CD4-positive, alpha-beta memory T cell (primary cell): ENCODE data around the gene RTBDN. TPM values are rescaled to one million over a fixed set of nuclear protein-coding genes. Genes with fewer than 3 reads are reported as not detected.
A peak's percentile ranks its signal among the peaks of the same experiment; 100 is the strongest.

Experiments
- CTCF ChIA-PET: fragments of 350-600 bp; sonication (Branson Sonifier 250); formaldehyde crosslinking; loops from one replicate; lab custom pipeline; 2021; ENCODE audit warnings: inconsistent platforms; ENCODE audit not compliant: partially characterized antibody; lab: Charles Lee
- POLR2A ChIA-PET: fragments of 350-600 bp; sonication (Branson Sonifier 250); formaldehyde crosslinking; loops from one replicate; lab custom pipeline; 2021; ENCODE audit not compliant: partially characterized antibody; lab: Charles Lee
- DNase-seq, 5 donors: peaks; one replicate each; pipeline versions ENCODE4 v3.0.0 to v3.0.0-alpha.2; 2020 to 2022; ENCODE audit warnings: mixed read lengths in 1 of 5
- H3K27ac ChIP-seq: one replicate; pipeline ENCODE4 v1.7.0; 2013; ENCODE audit warnings: low read depth, low read length
- H3K27me3 ChIP-seq: 2 replicates; pipeline ENCODE4 v1.7.0; 2013; ENCODE audit warnings: mild to moderate bottlenecking, low read length, moderate library complexity; ENCODE audit not compliant: insufficient read depth
- H3K36me3 ChIP-seq: 2 replicates; pipeline ENCODE4 v1.7.0; 2013; ENCODE audit warnings: mild to moderate bottlenecking, low read length, moderate library complexity; ENCODE audit not compliant: insufficient read depth
- H3K4me1 ChIP-seq: 2 replicates; pipeline ENCODE4 v1.7.0; 2013; ENCODE audit warnings: mild to moderate bottlenecking, low read length, moderate library complexity; ENCODE audit not compliant: insufficient read depth
- H3K4me3 ChIP-seq, 2 donors: one replicate each; pipeline ENCODE4 v1.7.0; 2013; ENCODE audit warnings: low read length in 2 of 2, mild to moderate bottlenecking in 1 of 2
- H3K9me3 ChIP-seq, 2 donors: one replicate each; pipeline ENCODE4 v1.7.0; 2013; ENCODE audit warnings: low read length in 2 of 2, control low read depth in 1 of 2; ENCODE audit not compliant: control insufficient read depth in 1 of 2
- H3K27ac Mint-ChIP-seq, 7 donors: one replicate each; pipeline ENCODE4 v1.8.0; 2020 to 2021; ENCODE audit warnings: mixed read lengths in 7 of 7, mild to moderate bottlenecking in 6 of 7, inconsistent platforms in 3 of 7, moderate library complexity in 3 of 7
- H3K27me3 Mint-ChIP-seq, 2 donors: one replicate each; pipeline ENCODE4 v1.8.0; 2020 to 2021; ENCODE audit warnings: mixed read lengths in 2 of 2
- H3K36me3 Mint-ChIP-seq, 2 donors: one replicate each; pipeline ENCODE4 v1.8.0; 2020 to 2021; ENCODE audit warnings: mixed read lengths in 2 of 2, inconsistent platforms in 1 of 2, mild to moderate bottlenecking in 1 of 2
- H3K4me1 Mint-ChIP-seq, 4 donors: one replicate each; pipeline ENCODE4 v1.8.0; 2020 to 2021; ENCODE audit warnings: mixed read lengths in 4 of 4, mild to moderate bottlenecking in 1 of 4
- H3K4me3 Mint-ChIP-seq, 8 donors: one replicate each; pipeline ENCODE4 v1.8.0; 2020 to 2021; ENCODE audit warnings: mixed read lengths in 8 of 8, mild to moderate bottlenecking in 7 of 8, moderate library complexity in 6 of 8, inconsistent platforms in 3 of 8
- H3K9me3 Mint-ChIP-seq, 8 donors: one replicate each; pipeline ENCODE4 v1.8.0; 2020 to 2021; ENCODE audit warnings: mixed read lengths in 8 of 8, mild to moderate bottlenecking in 5 of 8, inconsistent platforms in 3 of 8, moderate library complexity in 1 of 8
- intact Hi-C: fragments of 100-400 bp; cut with micrococcal nuclease; formaldehyde crosslinking; loops from one replicate; pipeline ENCODE4 v1.15.1; 2023
- polyA plus RNA-seq, 2 donors: library from polyadenylated mRNA; unstranded; fragments of 300-500 nt; fragmentation: Illumina TruSeq; gene quantifications; one replicate each; pipeline ENCODE4 v1.2.3, GENCODE V29; 2021
- total RNA-seq, 2 experiments: library from RNA; stranded (reverse); gene quantifications; one replicate each; pipeline ENCODE4 v1.2.3, GENCODE V29; 2021

The RTBDN gene
- total and polyA plus RNA-seq, 4 experiments from 2014 or later = not detected

- H3K27me3 Mint-ChIP-seq = peaks cover 0 to 1% of the 10 kb centered on the region in 2 donors
- H3K9me3 Mint-ChIP-seq = peaks cover 0 to 4% (median 0%) of the 10 kb centered on the region in 8 donors
- H3K4me3 ChIP-seq = no peak overlapping the region
- no peaks in the 10 kb centered on the region for H3K4me1 ChIP-seq
- ChIA-PET POLR2A (interaction anchor here (1.5 to 1.7 kb wide), 3 partner anchors 11 to 83 kb away, joined by 3 to 5 read pairs (median 4); no protein-coding TSS in a partner anchor), CTCF (interaction anchor here (0.9 to 3.0 kb wide), 7 partner anchors 9 to 111 kb away, joined by 4 to 16 read pairs (median 8); partner anchors contain the start of gene DNASE2)
- H3K27ac Mint-ChIP-seq = peak overlapping the region in 6 of 7 donors; percentile 5 to 89 (median 64)
- no peak overlapping the region for H3K27ac ChIP-seq
- peaks cover 21 to 29% of the 10 kb centered on the region in 2 donors for H3K36me3 Mint-ChIP-seq
- peak overlapping the region; percentile 34 to 76 (median 48) for H3K4me3 Mint-ChIP-seq
- H3K9me3 ChIP-seq = no peaks in the 10 kb centered on the region
- DNase-seq = peak; percentile 44 to 87 (median 58)
- peaks cover 2 to 14% (median 5%) of the 10 kb centered on the region in 4 donors for H3K4me1 Mint-ChIP-seq
- H3K36me3 ChIP-seq = peaks cover 11% of the 10 kb centered on the region
- no peaks in the 10 kb centered on the region for H3K27me3 ChIP-seq
- intact Hi-C loops = no loop called here
Observed at GRCh38 chr19:12872941-12873890, 38.8 kb upstream of the RTBDN start.

GRCh38 chr19:12872255-12872654 is 37.9 kb upstream of the RTBDN start:
- Mint-ChIP-seq H3K4me3 (no peak overlapping the region), H3K27me3 (peaks cover 0 to 3% of the 10 kb centered on the region in 2 donors), H3K4me1 (peaks cover 2 to 16% (median 5%) of the 10 kb centered on the region in 4 donors), H3K9me3 (peaks cover 0 to 4% (median 0%) of the 10 kb centered on the region in 8 donors), H3K27ac (peak overlapping the region in 1 of 7 donors; percentile 50), H3K36me3 (peaks cover 21 to 25% of the 10 kb centered on the region in 2 donors)
- H3K27ac ChIP-seq = no peak overlapping the region
- H3K9me3 ChIP-seq = no peaks in the 10 kb centered on the region
- peaks cover 5% of the 10 kb centered on the region for H3K4me1 ChIP-seq
- H3K27me3 ChIP-seq = no peaks in the 10 kb centered on the region
- peaks cover 5% of the 10 kb centered on the region for H3K36me3 ChIP-seq
- DNase-seq = no peak
- ChIA-PET CTCF (interaction anchor here (0.9 to 3.0 kb wide), 7 partner anchors 10 to 114 kb away, joined by 4 to 16 read pairs (median 8); partner anchors contain the start of gene DNASE2), POLR2A (interaction anchor here (1.5 to 1.7 kb wide), 2 partner anchors 13 to 84 kb away, joined by 3 to 5 read pairs; no protein-coding TSS in a partner anchor)
- H3K4me3 ChIP-seq = no peak overlapping the region
- intact Hi-C loops = no loop called here

- Histone ChIP-seq H3K36me3 (peaks cover 5% of the 10 kb centered on the region), H3K27ac (no peak overlapping the region), H3K9me3 (no peaks in the 10 kb centered on the region), H3K27me3 (no peaks in the 10 kb centered on the region), H3K4me3 (no peak overlapping the region), H3K4me1 (peaks cover 8% of the 10 kb centered on the region)
- H3K4me3 Mint-ChIP-seq = no peak overlapping the region
- H3K27ac Mint-ChIP-seq = no peak overlapping the region
- peaks cover 0 to 4% (median 0%) of the 10 kb centered on the region in 8 donors for H3K9me3 Mint-ChIP-seq
- H3K36me3 Mint-ChIP-seq = peaks cover 21% of the 10 kb centered on the region in 2 donors
- peaks cover 6 to 21% (median 8%) of the 10 kb centered on the region in 4 donors for H3K4me1 Mint-ChIP-seq
- DNase-seq = no peak
- CTCF ChIA-PET = interaction anchor here (0.6 to 3.0 kb wide), 6 partner anchors 10 to 114 kb away, joined by 3 to 16 read pairs (median 6); partner anchors contain the start of gene DNASE2
- POLR2A ChIA-PET = no interaction called here
- intact Hi-C loops = no loop called here
- peaks cover under 1 to 3% of the 10 kb centered on the region in 2 donors for H3K27me3 Mint-ChIP-seq
Observed at GRCh38 chr19:12871681-12872080, 37.3 kb upstream of the RTBDN start.

GRCh38 chr19:12868540-12869112 is 34.2 kb upstream of the RTBDN start:
- Mint-ChIP-seq H3K27me3 (peaks cover 6 to 7% of the 10 kb centered on the region in 2 donors), H3K4me3 (peak overlapping the region in 1 of 8 donors; percentile 82), H3K9me3 (peaks cover 0 to 4% (median 0%) of the 10 kb centered on the region in 8 donors), H3K4me1 (peaks cover 8 to 27% (median 11%) of the 10 kb centered on the region in 4 donors), H3K36me3 (peaks cover 7 to 11% of the 10 kb centered on the region in 2 donors), H3K27ac (no peak overlapping the region)
- Histone ChIP-seq H3K36me3 (no peaks in the 10 kb centered on the region), H3K4me1 (peaks cover 8% of the 10 kb centered on the region), H3K4me3 (no peak overlapping the region), H3K27me3 (no peaks in the 10 kb centered on the region), H3K27ac (no peak overlapping the region), H3K9me3 (no peaks in the 10 kb centered on the region)
- intact Hi-C loops = no loop called here
- ChIA-PET POLR2A (interaction anchor here (1.4 kb wide), 1 partner anchor 23 kb away, joined by 3 read pairs; the partner anchor contains the start of gene GCDH), CTCF (interaction anchor here (0.6 kb wide), 1 partner anchor 10 kb away, joined by 3 read pairs; no protein-coding TSS in a partner anchor)
- no peak for DNase-seq

- Histone ChIP-seq H3K4me3 (peak overlapping the region; percentile 43 to 52), H3K36me3 (no peaks in the 10 kb centered on the region), H3K9me3 (no peaks in the 10 kb centered on the region), H3K27ac (no peak overlapping the region), H3K4me1 (peaks cover 8% of the 10 kb centered on the region), H3K27me3 (no peaks in the 10 kb centered on the region)
- peak overlapping the region in 1 of 7 donors; percentile 25 for H3K27ac Mint-ChIP-seq
- ChIA-PET POLR2A (interaction anchor here (1.4 kb wide), 1 partner anchor 24 kb away, joined by 3 read pairs; the partner anchor contains the start of gene GCDH), CTCF (interaction anchor here (0.9 kb wide), 1 partner anchor 20 kb away, joined by 4 read pairs; no protein-coding TSS in a partner anchor)
- H3K4me1 Mint-ChIP-seq = peaks cover 8 to 17% (median 11%) of the 10 kb centered on the region in 4 donors
- H3K9me3 Mint-ChIP-seq = peaks cover 0 to 4% (median 0%) of the 10 kb centered on the region in 8 donors
- H3K27me3 Mint-ChIP-seq = peaks cover 7 to 10% of the 10 kb centered on the region in 2 donors
- peak; percentile 40 to 67 (median 45) for DNase-seq
- H3K4me3 Mint-ChIP-seq = peak overlapping the region; percentile 54 to 82 (median 72)
- intact Hi-C loops = no loop called here
- peaks cover 2 to 7% of the 10 kb centered on the region in 2 donors for H3K36me3 Mint-ChIP-seq
Observed at GRCh38 chr19:12867120-12868099, 33.0 kb upstream of the RTBDN start.
